Measurements from ENCODE around the gene METAP2.
"Not testable (repeated sequence)": the region's sequence is repeated elsewhere in the genome, so short reads cannot be mapped to it uniquely, and the experiment has no call there.

METAP2 gene

GRCh38 chr12:95463050-95463449 is 10.9 kb upstream of the METAP2 start:
- DNase-seq = no peak

- DNase-seq = not testable (repeated sequence)
Observed at GRCh38 chr12:95463776-95464175, 10.2 kb upstream of the METAP2 start.

- DNase-seq = no peak
Observed at GRCh38 chr12:95465275-95465674, 8.7 kb upstream of the METAP2 start.

GRCh38 chr12:95470300-95470699 is 3.7 kb upstream of the METAP2 start:
- no peak for DNase-seq

GRCh38 chr12:95473231-95473883 is 595 bp upstream of the METAP2 start:
- no peak for DNase-seq

GRCh38 chr12:95474660-95474958 is 657 bp downstream of the METAP2 start:
- DNase-seq = no peak

GRCh38 chr12:95480230-95480629 is 6.3 kb downstream of the METAP2 start:
- DNase-seq = no peak

GRCh38 chr12:95481072-95481471 is 7.1 kb downstream of the METAP2 start:
- DNase-seq = no peak

GRCh38 chr12:95481888-95482287 is 7.9 kb downstream of the METAP2 start:
- no peak for DNase-seq

- not testable (repeated sequence) for DNase-seq
Observed at GRCh38 chr12:95482564-95482963, 8.6 kb downstream of the METAP2 start.

- DNase-seq = no peak
Observed at GRCh38 chr12:95484524-95484923, 10.6 kb downstream of the METAP2 start.

- DNase-seq = no peak
Observed at GRCh38 chr12:95487024-95487423, 13.1 kb downstream of the METAP2 start.

GRCh38 chr12:95492462-95492861 is 18.5 kb downstream of the METAP2 start:
- DNase-seq = no peak

GRCh38 chr12:95494888-95495287 is 20.9 kb downstream of the METAP2 start:
- no peak for DNase-seq

GRCh38 chr12:95495433-95495832 is 21.5 kb downstream of the METAP2 start:
- no peak for DNase-seq

GRCh38 chr12:95497031-95497430 is 23.1 kb downstream of the METAP2 start:
- DNase-seq = no peak

- DNase-seq = no peak
Observed at GRCh38 chr12:95498968-95499367, 25.0 kb downstream of the METAP2 start.

GRCh38 chr12:95499772-95500171 is 25.8 kb downstream of the METAP2 start:
- no peak for DNase-seq

GRCh38 chr12:95504140-95504539 is 30.2 kb downstream of the METAP2 start:
- DNase-seq = no peak

- no peak for DNase-seq
Observed at GRCh38 chr12:95505039-95505438, 31.1 kb downstream of the METAP2 start.

- DNase-seq = no peak
Observed at GRCh38 chr12:95506707-95507523, 33.0 kb downstream of the METAP2 start.

GRCh38 chr12:95509300-95509699 is 35.3 kb downstream of the METAP2 start:
- no peak for DNase-seq

GRCh38 chr12:95511977-95512376 is 38.0 kb downstream of the METAP2 start:
- no peak for DNase-seq

- DNase-seq = no peak
Observed at GRCh38 chr12:95513599-95513998, 39.6 kb downstream of the METAP2 start.

- DNase-seq = no peak
Observed at GRCh38 chr12:95515197-95515596, 41.2 kb downstream of the METAP2 start.

All from activated CD4-positive, CD25-positive, alpha-beta regulatory T cell (primary cell).